H1 (cell line): ENCODE data around the gene CASS4. TPM values are rescaled to one million over a fixed set of nuclear protein-coding genes. Genes with fewer than 3 reads are reported as not detected.
A peak's percentile ranks its signal among the peaks of the same experiment; 100 is the strongest.

Experiments used
- CBX5 ChIP-seq: fragments of 300-800, 300-1000 bp; sonication (generic); IDR thresholded peaks from 2 replicates; pipeline ENCODE4 v1.7.1; 2016; ENCODE audit warnings: antibody characterized with exemption, low read length, low read depth
- CHD2 ChIP-seq: IDR thresholded peaks from 2 replicates; pipeline ENCODE4 v1.6.1; 2012; ENCODE audit warnings: low read length, improper control_type of control experiment
- CREB1 ChIP-seq: IDR thresholded peaks from 2 replicates; pipeline ENCODE4 v1.6.1; 2012; ENCODE audit warnings: inconsistent platforms
- CTCF ChIP-seq, 3 experiments: IDR thresholded peaks; 1 replicate in 2 of 3; 2 replicates in 1 of 3; pipeline versions ENCODE4 v1.5.1 to v1.6.1; 2011; ENCODE audit warnings: low read length in 3 of 3, mild to moderate bottlenecking in 3 of 3, inconsistent platforms in 2 of 3, low read depth in 1 of 3, moderate library complexity in 1 of 3; ENCODE audit not compliant: insufficient read depth in 1 of 3; ENCODE audit errors: control extremely low read depth in 1 of 3
- EZH2 ChIP-seq: fragments of 200-600 bp; sonication (generic); IDR thresholded peaks from 2 replicates; pipeline ENCODE4 v1.7.1; 2012; ENCODE audit warnings: low read depth, mild to moderate bottlenecking, moderate library complexity, low read length, inconsistent platforms; ENCODE audit not compliant: severe bottlenecking
- HDAC2 ChIP-seq, 2 experiments: fragments of 300-600 bp in 1 of 2; sonication (generic) in 1 of 2; IDR thresholded peaks; 2 replicates each; pipeline ENCODE4 v1.6.1; 2011 to 2012; ENCODE audit warnings: low read depth in 2 of 2, low read length in 2 of 2, mild to moderate bottlenecking in 2 of 2, moderate library complexity in 2 of 2, borderline replicate concordance in 1 of 2, inconsistent platforms in 1 of 2
- MAFK ChIP-seq: IDR thresholded peaks from 2 replicates; pipeline ENCODE4 v1.6.1; 2012; ENCODE audit warnings: low read depth, mild to moderate bottlenecking, improper control_type of control experiment, low read length
- NANOG ChIP-seq: IDR thresholded peaks from 2 replicates; pipeline ENCODE4 v1.6.1; 2011; ENCODE audit warnings: low read length, low read depth, mild to moderate bottlenecking, inconsistent platforms; ENCODE audit not compliant: insufficient read depth, poor library complexity, severe bottlenecking
- NRF1 ChIP-seq: IDR thresholded peaks from 2 replicates; pipeline ENCODE4 v1.6.1; 2011; ENCODE audit warnings: mild to moderate bottlenecking, low read depth, low read length, improper control_type of control experiment
- RNF2 ChIP-seq: fragments of 200-900, 300-1000 bp; sonication (generic); IDR thresholded peaks from 2 replicates; pipeline ENCODE4 v1.7.1; 2016; ENCODE audit warnings: borderline replicate concordance, low read depth, mild to moderate bottlenecking, antibody characterized with exemption, low read length; ENCODE audit not compliant: poor library complexity, severe bottlenecking; ENCODE audit errors: missing control alignments
- RXRA ChIP-seq: IDR thresholded peaks from 2 replicates; pipeline ENCODE4 v1.6.1; 2011; ENCODE audit warnings: low read depth, mild to moderate bottlenecking, low read length, moderate library complexity; ENCODE audit not compliant: insufficient read depth
- SAP30 ChIP-seq: fragments of 300-600 bp; sonication (generic); IDR thresholded peaks from 2 replicates; pipeline ENCODE4 v1.7.1; 2012; ENCODE audit warnings: low read length, moderate library complexity, mild to moderate bottlenecking, inconsistent platforms; ENCODE audit not compliant: insufficient read depth, insufficient replicate concordance
- SIX5 ChIP-seq: IDR thresholded peaks from 2 replicates; pipeline ENCODE4 v1.6.1; 2011; ENCODE audit warnings: mild to moderate bottlenecking, low read depth, low read length
- SP4 ChIP-seq: IDR thresholded peaks from 2 replicates; pipeline ENCODE4 v1.6.1; 2012; ENCODE audit warnings: low read length, inconsistent platforms
- TBP ChIP-seq: IDR thresholded peaks from 2 replicates; pipeline ENCODE4 v1.6.1; 2011; ENCODE audit warnings: low read depth, low read length, improper control_type of control experiment
- YY1 ChIP-seq: IDR thresholded peaks from 2 replicates; pipeline ENCODE4 v1.6.1; 2011; ENCODE audit warnings: low read depth, mild to moderate bottlenecking, low read length
- ZNF274 ChIP-seq: IDR thresholded peaks from 2 replicates; pipeline ENCODE4 v1.7.0; 2012; ENCODE audit warnings: low read length, borderline replicate concordance; ENCODE audit errors: extremely low read depth
- polyA plus RNA-seq, 7 experiments: library from polyadenylated mRNA; depleted of rRNA in 3 of 7; stranded (reverse) in 5 of 7; unstranded in 2 of 7; fragments of >200 nt in 5 of 7; fragments of 200-250 nt in 2 of 7; gene quantifications; 1 replicate in 5 of 7; 2 replicates in 1 of 7; 4 replicates in 1 of 7; pipeline versions ENCODE4 v1.2.1 to v1.2.3, GENCODE V29; 2011 to 2013; ENCODE audit warnings: missing spikeins in 2 of 7, mixed read lengths in 2 of 7
- total RNA-seq: library from RNA; stranded (reverse); fragmentation: NEBNext Ultra II Directional; extraction: Animal tissue kit (Norgen Biotek cat#: 25700); gene quantifications from 2 replicates; pipeline ENCODE4 v1.2.1, GENCODE V29; 2021

Gene CASS4
- total and polyA plus RNA-seq, 2 of the 8 experiments (the other 6 are each of a cell fraction or from before 2014, with no cell fraction given) = not detected

DNA sequence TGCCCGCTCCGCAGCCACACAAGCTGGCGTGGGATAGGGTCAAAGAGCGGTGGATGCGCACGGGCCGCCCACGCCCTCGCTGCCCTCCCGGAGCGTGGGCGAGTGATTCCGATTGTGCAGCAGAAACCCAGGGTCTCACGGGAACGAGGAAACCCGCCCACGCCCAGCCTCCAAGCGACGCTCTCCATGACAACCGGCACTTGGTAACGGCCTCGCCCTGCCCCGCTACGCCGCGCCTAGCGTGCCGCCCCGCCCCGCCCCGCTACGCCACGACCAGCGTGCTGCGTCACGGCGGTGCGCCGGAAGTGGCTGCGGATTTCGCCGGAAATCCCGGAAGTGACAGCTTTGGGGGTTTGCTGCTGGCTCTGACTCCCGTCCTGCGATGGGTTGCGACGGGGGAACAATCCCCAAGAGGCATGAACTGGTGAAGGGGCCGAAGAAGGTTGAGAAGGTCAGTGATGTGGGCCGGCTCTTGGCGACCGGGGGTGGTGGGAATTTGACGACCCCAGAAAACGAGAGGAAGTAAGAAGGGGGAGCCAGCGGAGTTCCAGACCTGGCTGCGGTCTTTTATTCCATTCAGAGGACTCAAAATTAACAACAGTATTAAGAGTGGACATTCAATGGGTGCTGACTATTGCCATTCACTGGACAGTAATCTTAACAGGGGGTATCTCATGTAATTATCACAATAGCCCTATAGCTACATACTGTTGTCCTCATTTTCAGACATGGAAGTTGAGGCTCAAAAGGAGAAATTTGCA lies 56.4 kb downstream of the CASS4 start, which contains the start of gene RTF2 (continued):
- TF ChIP-seq RXRA (no peak), SP4 (no peak), SAP30 (peak; percentile 96), ZNF274 (no peak), TBP (peak; percentile 52; the same call in 1 of the 2 replicates), CTCF (IDR thresholded peaks at IDR 0.05; ENCODE audit: control extremely low read depth in 1 of 3, insufficient read depth in 1 of 3, low read depth in 1 of 3, low read length in 3 of 3) (no peak), NANOG (no peak), HDAC2 (IDR thresholded peaks at IDR 0.05; ENCODE audit: borderline replicate concordance in 1 of 2, low read depth in 2 of 2, low read length in 2 of 2) (no peak), CHD2 (0 out of 2 replicates have a peak, but pooled peaks have one; percentile 29), RNF2 (no peak), CBX5 (no peak), EZH2 (no peak), YY1 (no peak), NRF1 (no peak), SIX5 (no peak), CREB1 (peak; percentile 100), MAFK (no peak)
